ENCODE measurements around the gene RPAP2. TPM values are rescaled to one million over a fixed set of nuclear protein-coding genes. Genes with fewer than 3 reads are reported as not detected.

The RPAP2 gene
- total RNA-seq, 3 donors from 2014 or later, result 25.6 to 34.7 (median 33.7) TPM

DNA sequence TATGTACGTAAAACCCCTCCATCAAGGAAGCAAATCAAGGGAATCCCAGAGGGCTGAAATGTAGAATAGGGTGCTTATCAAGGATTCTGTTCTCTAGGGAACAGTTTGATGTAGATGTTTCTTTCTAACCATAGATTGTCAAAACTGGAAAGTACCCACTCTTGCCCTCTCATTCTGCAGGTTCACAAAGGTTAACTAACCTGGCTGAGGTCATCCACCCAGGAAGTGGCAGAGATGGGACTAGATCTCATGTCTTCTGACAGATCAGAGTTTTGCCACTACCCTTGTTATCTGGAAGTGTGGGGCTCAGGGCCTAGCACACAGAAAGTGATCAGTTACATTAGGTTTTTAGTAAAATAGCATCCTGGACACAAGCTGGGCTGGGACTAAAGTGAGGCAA is 140.4 kb downstream of the RPAP2 start:
- DNase-seq (no peak), ATAC-seq (no peak)
- H3K4me1 Mint-ChIP-seq (ENCODE audit: low read depth), result peaks cover 8% of the 10 kb centered on the region
- no peaks in the 10 kb centered on the region for H3K27me3 Mint-ChIP-seq (ENCODE audit: low read depth)
- no peaks in the 10 kb centered on the region for H3K36me3 Mint-ChIP-seq (ENCODE audit: insufficient read depth)
- H3K9me3 Mint-ChIP-seq, result peaks cover 4% of the 10 kb centered on the region
- no peak overlapping the region for H3K4me3 Mint-ChIP-seq

- H3K9me3 Mint-ChIP-seq, result no peaks in the 10 kb centered on the region
- peaks cover 8% of the 10 kb centered on the region for H3K4me1 Mint-ChIP-seq (ENCODE audit: low read depth)
- DNase-seq (no peak), ATAC-seq (no peak)
- H3K4me3 Mint-ChIP-seq, result no peak overlapping the region
- no peaks in the 10 kb centered on the region for H3K36me3 Mint-ChIP-seq (ENCODE audit: insufficient read depth)
- no peaks in the 10 kb centered on the region for H3K27me3 Mint-ChIP-seq (ENCODE audit: low read depth)
These were observed 142.4 kb downstream of the RPAP2 start for GRCh38 chr1:92441316-92441696.

GRCh38 chr1:92441697-92442342 is 143.0 kb downstream of the RPAP2 start:
- peaks cover 8% of the 10 kb centered on the region for H3K4me1 Mint-ChIP-seq (ENCODE audit: low read depth)
- ATAC-seq (no peak), DNase-seq (no peak)
- no peaks in the 10 kb centered on the region for H3K36me3 Mint-ChIP-seq (ENCODE audit: insufficient read depth)
- no peaks in the 10 kb centered on the region for H3K9me3 Mint-ChIP-seq
- H3K4me3 Mint-ChIP-seq, result no peak overlapping the region
- H3K27me3 Mint-ChIP-seq (ENCODE audit: low read depth), result no peaks in the 10 kb centered on the region

- Mint-ChIP-seq H3K4me1 (ENCODE audit: low read depth) (peaks cover 8% of the 10 kb centered on the region), H3K4me3 (no peak overlapping the region), H3K9me3 (no peaks in the 10 kb centered on the region), H3K27me3 (ENCODE audit: low read depth) (no peaks in the 10 kb centered on the region), H3K36me3 (ENCODE audit: insufficient read depth) (no peaks in the 10 kb centered on the region)
- DNase-seq (no peak), ATAC-seq (no peak)
These were observed 143.5 kb downstream of the RPAP2 start for GRCh38 chr1:92442351-92442750.

GRCh38 chr1:92443893-92444292 is 145.0 kb downstream of the RPAP2 start:
- Mint-ChIP-seq H3K27me3 (ENCODE audit: low read depth) (no peaks in the 10 kb centered on the region), H3K36me3 (ENCODE audit: insufficient read depth) (no peaks in the 10 kb centered on the region), H3K9me3 (no peaks in the 10 kb centered on the region), H3K4me1 (ENCODE audit: low read depth) (peaks cover 8% of the 10 kb centered on the region), H3K4me3 (no peak overlapping the region)
- DNase-seq (no peak), ATAC-seq (no peak)

- H3K4me1 Mint-ChIP-seq (ENCODE audit: low read depth), result peaks cover 4% of the 10 kb centered on the region
- H3K27me3 Mint-ChIP-seq (ENCODE audit: low read depth), result no peaks in the 10 kb centered on the region
- ATAC-seq, result no peak
- no peak for DNase-seq
- no peak overlapping the region for H3K4me3 Mint-ChIP-seq
- H3K9me3 Mint-ChIP-seq, result no peaks in the 10 kb centered on the region
- H3K36me3 Mint-ChIP-seq (ENCODE audit: insufficient read depth), result no peaks in the 10 kb centered on the region
These were observed 145.5 kb downstream of the RPAP2 start for GRCh38 chr1:92444351-92444750.

DNA sequence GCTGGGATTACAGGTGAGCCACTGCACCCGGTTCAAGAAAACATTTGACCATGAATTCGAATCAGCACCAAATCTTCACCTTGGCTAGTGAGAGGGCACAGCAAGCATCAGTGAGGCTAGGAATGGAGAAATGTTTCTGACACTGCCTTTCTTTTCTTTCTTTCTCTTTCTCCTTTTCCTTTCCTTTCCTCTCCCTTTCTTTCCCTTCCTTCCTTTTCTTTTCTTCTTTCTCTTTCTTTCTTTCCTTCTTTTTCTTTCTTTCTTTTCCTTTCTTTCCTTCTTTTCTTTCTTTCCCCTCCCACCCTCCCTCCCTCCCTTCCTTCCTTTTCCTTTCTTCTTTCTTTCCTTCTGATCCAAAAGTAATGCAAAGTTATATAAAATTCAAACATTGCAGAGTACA is 147.0 kb downstream of the RPAP2 start:
- Mint-ChIP-seq H3K36me3 (ENCODE audit: insufficient read depth) (no peaks in the 10 kb centered on the region), H3K9me3 (no peaks in the 10 kb centered on the region), H3K27me3 (ENCODE audit: low read depth) (no peaks in the 10 kb centered on the region), H3K4me3 (no peak overlapping the region), H3K4me1 (ENCODE audit: low read depth) (peaks cover 2% of the 10 kb centered on the region)
- no peak for DNase-seq
- ATAC-seq, result no peak

GRCh38 chr1:92446546-92446945 is 147.7 kb downstream of the RPAP2 start:
- no peak overlapping the region for H3K4me3 Mint-ChIP-seq
- DNase-seq, result no peak
- H3K4me1 Mint-ChIP-seq (ENCODE audit: low read depth), result peaks cover 2% of the 10 kb centered on the region
- no peak for ATAC-seq
- H3K9me3 Mint-ChIP-seq, result no peaks in the 10 kb centered on the region
- H3K27me3 Mint-ChIP-seq (ENCODE audit: low read depth), result no peaks in the 10 kb centered on the region
- no peaks in the 10 kb centered on the region for H3K36me3 Mint-ChIP-seq (ENCODE audit: insufficient read depth)

DNA sequence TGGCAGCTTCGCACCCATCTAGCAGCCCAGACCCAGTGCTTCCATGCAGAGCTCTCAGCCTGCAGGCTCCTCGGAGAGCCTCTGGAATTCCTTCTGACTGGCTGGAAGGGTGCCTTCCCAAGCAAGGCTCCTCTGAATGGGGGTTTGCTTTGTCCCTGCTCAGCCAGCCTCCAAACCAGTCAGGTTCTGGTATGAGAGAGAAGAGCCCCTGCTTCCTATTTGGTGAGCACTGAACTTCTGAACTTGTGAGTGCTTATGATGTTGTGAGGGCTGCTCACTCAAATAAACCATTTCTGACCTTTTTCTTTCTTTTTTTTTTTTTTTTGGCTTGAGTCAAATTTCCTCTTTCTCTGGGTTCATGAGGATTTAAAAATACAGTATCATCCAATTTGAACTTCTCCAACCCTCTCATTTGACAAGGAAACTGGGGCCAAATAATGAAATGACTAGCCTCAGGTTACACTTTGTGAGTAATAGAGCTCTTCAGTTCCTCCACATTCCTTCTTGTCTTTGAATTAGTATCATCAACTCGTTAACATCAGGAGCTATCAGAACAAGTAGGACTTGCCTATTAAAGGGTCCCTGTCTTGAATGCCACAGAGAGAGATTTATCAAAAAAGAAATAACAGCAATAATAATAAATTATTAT is 148.3 kb downstream of the RPAP2 start:
- Mint-ChIP-seq H3K9me3 (no peaks in the 10 kb centered on the region), H3K36me3 (ENCODE audit: insufficient read depth) (no peaks in the 10 kb centered on the region), H3K4me3 (no peak overlapping the region), H3K27me3 (ENCODE audit: low read depth) (no peaks in the 10 kb centered on the region), H3K4me1 (ENCODE audit: low read depth) (peaks cover 2% of the 10 kb centered on the region)
- no peak for ATAC-seq
- no peak for DNase-seq

GRCh38 chr1:92447976-92448375 is 149.1 kb downstream of the RPAP2 start:
- no peaks in the 10 kb centered on the region for H3K27me3 Mint-ChIP-seq (ENCODE audit: low read depth)
- H3K36me3 Mint-ChIP-seq (ENCODE audit: insufficient read depth), result no peaks in the 10 kb centered on the region
- H3K4me1 Mint-ChIP-seq (ENCODE audit: low read depth), result peaks cover 2% of the 10 kb centered on the region
- no peaks in the 10 kb centered on the region for H3K9me3 Mint-ChIP-seq
- no peak overlapping the region for H3K4me3 Mint-ChIP-seq
- no peak for DNase-seq
- ATAC-seq, result no peak

Other genes starting within 250 kb of the RPAP2 start
- gene SETSIP, start 223.6 kb upstream of the RPAP2 start, total RNA-seq, result not detected
- under 1 TPM; 0.33 to 0.35 (median 0.34) TPM for gene BTBD8, start 218.7 kb upstream of the RPAP2 start, total RNA-seq
- gene C1orf146, start 81.1 kb upstream of the RPAP2 start, total RNA-seq, result not detected
- gene GLMN, start 72 bp upstream of the RPAP2 start, total RNA-seq, result 10 to 100 TPM; 20.1 to 23.9 (median 23.3) TPM
- 100 to 1,000 TPM in 2 of 3 donors, 10 to 100 TPM in 1; 99.4 to 136 (median 115) TPM for gene GFI1, start 187.9 kb downstream of the RPAP2 start, total RNA-seq